Measurements from ENCODE around the gene SCCPDH. TPM values are rescaled to one million over a fixed set of nuclear protein-coding genes. Genes with fewer than 3 reads are reported as not detected.
"Not testable (repeated sequence)": the region's sequence is repeated elsewhere in the genome, so short reads cannot be mapped to it uniquely, and the experiment has no call there.

SCCPDH gene
- polyA plus RNA-seq, 4 donors, result 57.8 to 63.3 (median 58.0) TPM

GRCh38 chr1:246797597-246797996, 73.4 kb downstream of the SCCPDH start:
- DNase-seq (ENCODE audit: low read depth in 4 of 4, low spot score in 3 of 4), result no peak

- DNase-seq (ENCODE audit: low read depth in 4 of 4, low spot score in 3 of 4), result no peak
Measured at GRCh38 chr1:246798107-246798506, 73.9 kb downstream of the SCCPDH start.

GRCh38 chr1:246798606-246799496, 74.6 kb downstream of the SCCPDH start:
- DNase-seq (ENCODE audit: low read depth in 4 of 4, low spot score in 3 of 4), result no peak

- DNase-seq (ENCODE audit: low read depth in 4 of 4, low spot score in 3 of 4), result no peak
Measured at GRCh38 chr1:246800356-246800755, 76.1 kb downstream of the SCCPDH start.

GRCh38 chr1:246800756-246801155, 76.5 kb downstream of the SCCPDH start:
- no peak for DNase-seq (ENCODE audit: low read depth in 4 of 4, low spot score in 3 of 4)

GRCh38 chr1:246801241-246802020, 77.2 kb downstream of the SCCPDH start:
- DNase-seq (ENCODE audit: low read depth in 4 of 4, low spot score in 3 of 4), result no peak

GRCh38 chr1:246803373-246803772, 79.2 kb downstream of the SCCPDH start:
- DNase-seq (ENCODE audit: low read depth in 4 of 4, low spot score in 3 of 4), result no peak

- no peak for DNase-seq (ENCODE audit: low read depth in 4 of 4, low spot score in 3 of 4)
Measured at GRCh38 chr1:246803883-246804282, 79.7 kb downstream of the SCCPDH start.

GRCh38 chr1:246805135-246805716, 81.0 kb downstream of the SCCPDH start:
- no peak for DNase-seq (ENCODE audit: low read depth in 4 of 4, low spot score in 3 of 4)

- no peak for DNase-seq (ENCODE audit: low read depth in 4 of 4, low spot score in 3 of 4)
Measured at GRCh38 chr1:246809473-246809872, 85.3 kb downstream of the SCCPDH start.

- DNase-seq (ENCODE audit: low read depth in 4 of 4, low spot score in 3 of 4), result no peak
Measured at GRCh38 chr1:246811985-246812384, 87.8 kb downstream of the SCCPDH start.

GRCh38 chr1:246813325-246813724, 89.1 kb downstream of the SCCPDH start:
- not testable (repeated sequence) for DNase-seq (ENCODE audit: low read depth in 4 of 4, low spot score in 3 of 4)

GRCh38 chr1:246814890-246815289, 90.7 kb downstream of the SCCPDH start:
- no peak for DNase-seq (ENCODE audit: low read depth in 4 of 4, low spot score in 3 of 4)

- DNase-seq (ENCODE audit: low read depth in 4 of 4, low spot score in 3 of 4), result no peak
Measured at GRCh38 chr1:246815693-246816270, 91.6 kb downstream of the SCCPDH start.

Other genes with a start within 250 kb of the SCCPDH start
- 10 to 100 TPM; 25.1 to 36.1 (median 27.5) TPM for gene SMYD3, start 217.1 kb upstream of the SCCPDH start, polyA plus RNA-seq (ENCODE audit: insufficient read length in 4 of 4)
- gene TFB2M, start 158.1 kb upstream of the SCCPDH start, polyA plus RNA-seq (ENCODE audit: insufficient read length in 4 of 4), result 10 to 100 TPM; 21.7 to 24.6 (median 22.5) TPM
- 10 to 100 TPM; 18.8 to 25.7 (median 23.6) TPM for gene CNST, start 158.0 kb upstream of the SCCPDH start, polyA plus RNA-seq (ENCODE audit: insufficient read length in 4 of 4)
- 10 to 100 TPM; 48.9 to 65.2 (median 54.1) TPM for gene AHCTF1, start 207.5 kb downstream of the SCCPDH start, polyA plus RNA-seq (ENCODE audit: insufficient read length in 4 of 4)